ENCODE measurements around the gene DPT.

DPT gene

GRCh38 chr1:168735974-168736373 is 7.0 kb upstream of the DPT start:
- H3K4me3 ChIP-seq (ENCODE audit: low read depth, low read length) = no peak overlapping the region
- no peak for TF ChIP-seq CTCF (IDR thresholded peaks at IDR 0.05; ENCODE audit: low read depth, low read length)

GRCh38 chr1:168734946-168735345 is 5.9 kb upstream of the DPT start:
- H3K4me3 ChIP-seq (ENCODE audit: low read depth, low read length) = no peak overlapping the region
- no peak for TF ChIP-seq CTCF (IDR thresholded peaks at IDR 0.05; ENCODE audit: low read depth, low read length)

GRCh38 chr1:168734271-168734670 is 5.3 kb upstream of the DPT start:
- no peak for TF ChIP-seq CTCF (IDR thresholded peaks at IDR 0.05; ENCODE audit: low read depth, low read length)
- H3K4me3 ChIP-seq (ENCODE audit: low read depth, low read length) = no peak overlapping the region

GRCh38 chr1:168733241-168733640 is 4.2 kb upstream of the DPT start:
- H3K4me3 ChIP-seq (ENCODE audit: low read depth, low read length) = no peak overlapping the region
- TF ChIP-seq CTCF (IDR thresholded peaks at IDR 0.05; ENCODE audit: low read depth, low read length) = no peak

GRCh38 chr1:168732736-168733135 is 3.7 kb upstream of the DPT start:
- H3K4me3 ChIP-seq (ENCODE audit: low read depth, low read length) = no peak overlapping the region
- TF ChIP-seq CTCF (IDR thresholded peaks at IDR 0.05; ENCODE audit: low read depth, low read length) = no peak

GRCh38 chr1:168731244-168731953 is 2.4 kb upstream of the DPT start:
- no peak for TF ChIP-seq CTCF (IDR thresholded peaks at IDR 0.05; ENCODE audit: low read depth, low read length)
- no peak overlapping the region for H3K4me3 ChIP-seq (ENCODE audit: low read depth, low read length)

- H3K4me3 ChIP-seq (ENCODE audit: low read depth, low read length) = no peak overlapping the region
- no peak for TF ChIP-seq CTCF (IDR thresholded peaks at IDR 0.05; ENCODE audit: low read depth, low read length)
Measured at GRCh38 chr1:168729405-168729802, 398 bp upstream of the DPT start.
